ENCODE measurements around the gene LENEP.

The LENEP gene

DNA sequence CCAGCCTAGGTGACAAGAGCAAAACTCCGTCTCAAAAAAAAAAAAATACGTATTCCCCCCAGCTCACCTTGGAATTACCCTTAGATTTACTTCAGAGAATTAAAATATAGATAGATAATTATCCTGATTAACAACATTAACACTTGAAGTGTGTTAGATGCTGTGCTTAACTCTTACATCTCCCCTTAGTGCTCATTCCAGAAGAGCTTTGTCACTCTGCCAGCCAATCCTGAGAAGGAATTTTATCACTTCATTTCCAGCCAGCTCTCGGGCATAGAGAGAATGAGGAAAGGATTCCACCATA is 21.2 kb upstream of the LENEP start:
- ATAC-seq (ENCODE audit: insufficient read depth, low read depth) = no peak
- peak overlapping the region; percentile 71; the same call in 1 of the 2 replicates for H3K4me2 ChIP-seq (ENCODE audit: insufficient read depth, low read length)
- peaks cover 71% of the 10 kb centered on the region for H3K79me2 ChIP-seq (ENCODE audit: insufficient read depth, low read length)
- no peak overlapping the region for H3K27ac ChIP-seq (ENCODE audit: low read length)
- no peaks in the 10 kb centered on the region for H3K9me3 ChIP-seq (ENCODE audit: insufficient read depth, low read length, severe bottlenecking)
- no peaks in the 10 kb centered on the region for H3K27me3 ChIP-seq (ENCODE audit: insufficient read depth, low read length, poor library complexity)
- peaks cover 53% of the 10 kb centered on the region for H3K36me3 ChIP-seq (ENCODE audit: insufficient read depth, low read length)
- DNase-seq = no peak
- no peak overlapping the region for H3K4me3 ChIP-seq (ENCODE audit: low read depth in 1 of 2, low read length in 2 of 2)
- no peak overlapping the region for H3K9ac ChIP-seq (ENCODE audit: low read depth, low read length)
- peaks cover 51% of the 10 kb centered on the region for H3K4me1 ChIP-seq (ENCODE audit: insufficient read depth, low read length)
- H2AFZ ChIP-seq (ENCODE audit: low read depth, low read length) = no peak overlapping the region
- TF ChIP-seq, protein P1, sequence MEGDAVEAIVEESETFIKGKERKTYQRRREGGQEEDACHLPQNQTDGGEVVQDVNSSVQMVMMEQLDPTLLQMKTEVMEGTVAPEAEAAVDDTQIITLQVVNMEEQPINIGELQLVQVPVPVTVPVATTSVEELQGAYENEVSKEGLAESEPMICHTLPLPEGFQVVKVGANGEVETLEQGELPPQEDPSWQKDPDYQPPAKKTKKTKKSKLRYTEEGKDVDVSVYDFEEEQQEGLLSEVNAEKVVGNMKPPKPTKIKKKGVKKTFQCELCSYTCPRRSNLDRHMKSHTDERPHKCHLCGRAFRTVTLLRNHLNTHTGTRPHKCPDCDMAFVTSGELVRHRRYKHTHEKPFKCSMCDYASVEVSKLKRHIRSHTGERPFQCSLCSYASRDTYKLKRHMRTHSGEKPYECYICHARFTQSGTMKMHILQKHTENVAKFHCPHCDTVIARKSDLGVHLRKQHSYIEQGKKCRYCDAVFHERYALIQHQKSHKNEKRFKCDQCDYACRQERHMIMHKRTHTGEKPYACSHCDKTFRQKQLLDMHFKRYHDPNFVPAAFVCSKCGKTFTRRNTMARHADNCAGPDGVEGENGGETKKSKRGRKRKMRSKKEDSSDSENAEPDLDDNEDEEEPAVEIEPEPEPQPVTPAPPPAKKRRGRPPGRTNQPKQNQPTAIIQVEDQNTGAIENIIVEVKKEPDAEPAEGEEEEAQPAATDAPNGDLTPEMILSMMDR (IDR thresholded peaks at IDR 0.05; ENCODE audit: borderline replicate concordance, extremely low read depth, low read length, poor library complexity, severe bottlenecking) = no peak
- TF ChIP-seq EZH2 (IDR thresholded peaks at IDR 0.05; ENCODE audit: borderline replicate concordance, low read depth, low read length, severe bottlenecking) = no peak
- H4K20me1 ChIP-seq (ENCODE audit: insufficient read depth, low read length) = peaks cover 51% of the 10 kb centered on the region

DNA sequence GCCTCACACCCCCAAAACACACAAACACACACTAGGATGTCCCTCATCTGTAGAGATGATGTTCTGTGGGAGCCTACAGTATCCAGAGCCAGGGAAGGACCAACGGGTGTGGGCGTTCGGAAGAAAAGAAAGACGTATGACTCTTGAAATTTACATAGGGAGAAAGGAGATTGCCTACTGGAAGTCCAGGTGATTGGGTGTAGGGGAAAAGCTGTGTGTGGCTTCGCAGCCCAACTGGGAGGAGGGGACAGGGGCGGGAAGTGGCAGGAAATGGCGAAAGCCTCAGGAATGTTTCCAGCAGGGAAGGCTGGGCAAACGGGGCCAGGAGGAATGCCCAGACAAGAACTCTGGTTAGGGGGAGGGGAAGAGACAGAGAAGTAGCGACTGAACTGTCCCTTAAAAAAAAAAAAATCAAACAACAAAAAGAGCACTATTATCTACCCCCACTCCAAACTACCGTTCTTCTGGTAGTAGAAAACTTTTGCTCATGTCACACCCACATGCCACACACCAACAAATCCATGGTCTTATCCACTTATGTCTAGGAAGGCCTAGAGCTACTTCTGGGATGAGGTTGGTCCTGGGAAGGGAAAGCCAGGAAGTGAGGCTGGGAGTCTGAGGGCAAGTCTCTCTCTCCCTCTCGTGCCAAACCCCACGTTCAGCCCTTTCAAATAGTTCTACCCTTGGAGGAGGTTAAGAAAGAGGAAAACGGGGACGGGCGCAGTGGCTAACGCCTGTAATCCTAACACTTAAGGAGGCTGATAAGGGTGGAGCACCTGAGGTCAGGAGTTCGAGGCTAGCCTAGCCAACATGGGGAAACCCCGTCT is 20.7 kb upstream of the LENEP start:
- peaks cover 53% of the 10 kb centered on the region for H3K36me3 ChIP-seq (ENCODE audit: insufficient read depth, low read length)

DNA sequence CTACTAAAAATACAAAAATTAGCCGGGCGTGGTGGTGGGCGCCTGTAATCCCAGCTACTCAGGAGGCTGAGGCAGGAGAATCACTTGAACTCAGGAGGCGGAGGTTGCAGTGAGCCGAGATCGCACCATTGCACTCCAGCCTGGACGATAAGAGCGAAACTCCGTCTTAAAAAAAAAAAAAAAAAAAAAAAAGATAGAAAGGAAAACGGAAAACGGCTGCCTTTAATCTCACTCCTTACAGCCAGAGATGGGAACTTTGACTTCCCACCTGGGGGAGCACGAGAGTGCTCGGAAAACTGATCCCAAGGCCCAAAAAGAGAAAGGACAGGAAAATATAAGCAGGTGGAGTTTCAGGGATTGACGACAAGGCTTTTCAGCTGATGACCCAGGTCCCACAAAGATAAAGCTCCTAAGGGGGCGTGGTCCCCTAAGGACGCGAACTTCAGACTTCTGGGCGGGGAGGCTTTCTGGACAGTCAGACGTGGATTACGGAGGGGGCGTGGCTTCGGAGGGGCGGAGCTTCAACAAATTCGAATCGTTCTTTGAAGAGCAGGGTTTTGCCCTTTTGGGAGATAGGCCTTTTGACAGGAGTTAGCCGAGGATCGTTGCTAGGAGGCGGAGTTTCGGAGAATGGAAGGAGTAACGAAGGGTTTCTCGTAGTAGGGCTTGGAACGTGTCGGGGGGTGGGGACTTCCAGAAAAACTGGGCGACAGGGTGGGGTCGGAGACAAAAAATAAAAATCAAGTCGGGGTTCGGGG is 19.9 kb upstream of the LENEP start:
- ATAC-seq (ENCODE audit: insufficient read depth, low read depth) = no peak
- peak overlapping the region; percentile 79 to 93 for H3K4me3 ChIP-seq (ENCODE audit: low read depth in 1 of 2, low read length in 2 of 2)
- H3K9ac ChIP-seq (ENCODE audit: low read depth, low read length) = peak overlapping the region; percentile 91
- H3K9me3 ChIP-seq (ENCODE audit: insufficient read depth, low read length, severe bottlenecking) = no peaks in the 10 kb centered on the region
- peaks cover 60% of the 10 kb centered on the region for H4K20me1 ChIP-seq (ENCODE audit: insufficient read depth, low read length)
- peak overlapping the region; percentile 71 for H3K4me2 ChIP-seq (ENCODE audit: insufficient read depth, low read length)
- peak; percentile 88 for DNase-seq
- TF ChIP-seq, protein P1 (IDR thresholded peaks at IDR 0.05; ENCODE audit: borderline replicate concordance, extremely low read depth, low read length, poor library complexity, severe bottlenecking) = peak; percentile 36
- no peak for TF ChIP-seq EZH2 (IDR thresholded peaks at IDR 0.05; ENCODE audit: borderline replicate concordance, low read depth, low read length, severe bottlenecking)
- H2AFZ ChIP-seq (ENCODE audit: low read depth, low read length) = peak overlapping the region; percentile 88
- peaks cover 85% of the 10 kb centered on the region for H3K79me2 ChIP-seq (ENCODE audit: insufficient read depth, low read length)
- no peaks in the 10 kb centered on the region for H3K27me3 ChIP-seq (ENCODE audit: insufficient read depth, low read length, poor library complexity)
- peaks cover 53% of the 10 kb centered on the region for H3K36me3 ChIP-seq (ENCODE audit: insufficient read depth, low read length)
- peak overlapping the region; percentile 98 for H3K27ac ChIP-seq (ENCODE audit: low read length)
- H3K4me1 ChIP-seq (ENCODE audit: insufficient read depth, low read length) = peaks cover 59% of the 10 kb centered on the region

More for the DNA sequence above, 20.7 kb upstream of the LENEP start:
- H3K79me2 ChIP-seq (ENCODE audit: insufficient read depth, low read length) = peaks cover 77% of the 10 kb centered on the region
- no peak overlapping the region for H3K27ac ChIP-seq (ENCODE audit: low read length)
- peak overlapping the region; percentile 91 for H3K9ac ChIP-seq (ENCODE audit: low read depth, low read length)
- TF ChIP-seq EZH2 (IDR thresholded peaks at IDR 0.05; ENCODE audit: borderline replicate concordance, low read depth, low read length, severe bottlenecking) = no peak
- TF ChIP-seq, protein P1 (IDR thresholded peaks at IDR 0.05; ENCODE audit: borderline replicate concordance, extremely low read depth, low read length, poor library complexity, severe bottlenecking) = no peak
- no peak for ATAC-seq (ENCODE audit: insufficient read depth, low read depth)
- peaks cover 55% of the 10 kb centered on the region for H4K20me1 ChIP-seq (ENCODE audit: insufficient read depth, low read length)
- DNase-seq = no peak
- H2AFZ ChIP-seq (ENCODE audit: low read depth, low read length) = no peak overlapping the region
- H3K4me1 ChIP-seq (ENCODE audit: insufficient read depth, low read length) = peaks cover 56% of the 10 kb centered on the region
- H3K4me3 ChIP-seq (ENCODE audit: low read depth in 1 of 2, low read length in 2 of 2) = peak overlapping the region in 1 of 2 experiments; percentile 79; a peak in 2 of 4 replicates
- peak overlapping the region; percentile 71 for H3K4me2 ChIP-seq (ENCODE audit: insufficient read depth, low read length)
- H3K27me3 ChIP-seq (ENCODE audit: insufficient read depth, low read length, poor library complexity) = no peaks in the 10 kb centered on the region
- H3K9me3 ChIP-seq (ENCODE audit: insufficient read depth, low read length, severe bottlenecking) = no peaks in the 10 kb centered on the region

All from DND-41 (cell line).